GM21576 (cell line): Measurements from ENCODE around the gene RMI2.

ENCODE experiments used
- ATAC-seq: cut with Tn5 transposase; IDR thresholded peaks from one replicate; pipeline ENCODE4 v1.9.1; 2021; ENCODE audit warnings: mild to moderate bottlenecking, moderate library complexity; ENCODE audit not compliant: unreplicated experiment

The RMI2 gene

DNA sequence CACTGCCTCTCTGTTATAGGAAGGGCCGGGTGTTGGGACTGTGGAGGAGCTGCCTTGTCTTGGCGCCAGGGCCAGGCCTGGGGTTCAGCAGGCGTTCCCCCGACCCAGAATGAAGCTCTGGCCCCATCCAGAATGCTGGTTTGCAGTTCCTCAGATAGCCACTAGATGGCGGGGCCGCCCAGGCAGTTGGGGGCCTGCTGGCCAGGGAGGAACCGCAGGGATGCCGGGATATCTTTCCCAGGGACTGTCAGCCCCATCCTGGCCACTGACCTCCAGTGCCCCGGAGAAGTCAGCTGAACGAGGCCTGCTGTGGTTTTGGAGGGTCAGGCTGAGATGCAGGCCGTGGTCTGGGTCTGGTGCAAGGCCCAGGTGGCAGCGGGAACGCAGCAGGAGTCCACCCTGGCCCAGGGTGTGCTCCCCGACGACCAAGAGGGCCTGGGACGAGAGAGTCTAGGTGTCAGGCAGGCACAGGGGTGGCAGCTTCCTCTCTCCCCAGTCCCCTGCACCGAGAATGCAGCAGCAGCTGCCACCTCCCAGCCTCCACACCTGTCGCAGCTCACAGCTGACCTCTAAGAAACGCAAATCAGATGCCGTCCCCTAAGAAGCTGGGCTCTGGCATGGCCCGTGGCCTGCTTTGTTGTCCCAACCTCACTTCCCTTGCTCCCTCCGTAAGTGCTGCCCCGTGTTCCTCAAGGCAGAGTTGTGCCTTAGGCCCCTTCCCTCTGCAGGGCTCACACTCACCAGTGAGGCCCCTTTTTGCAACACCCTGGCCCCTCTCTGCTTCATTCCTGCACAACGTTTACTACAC is 51.2 kb downstream of the RMI2 start:
- ATAC-seq, result no peak

DNA sequence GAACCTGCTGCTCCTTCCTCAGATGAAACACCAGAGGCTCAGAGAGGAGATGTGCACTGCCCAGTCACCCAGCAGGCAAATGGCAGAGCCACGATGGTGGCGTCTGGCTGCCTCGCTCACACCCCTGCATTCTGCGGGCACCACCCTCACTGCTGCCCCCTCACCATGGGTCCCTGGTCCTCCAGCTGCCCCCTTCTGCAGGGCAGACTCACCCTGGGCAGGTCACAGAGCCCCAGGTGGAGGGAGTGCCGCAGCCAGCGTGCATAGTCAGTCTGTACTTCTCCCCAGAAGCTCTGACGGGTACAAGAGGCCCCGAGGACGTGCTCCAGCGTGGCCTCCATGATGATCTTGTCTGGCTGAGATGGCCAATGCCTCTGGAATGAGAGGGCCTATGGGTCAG is 52.9 kb downstream of the RMI2 start:
- no peak for ATAC-seq

DNA sequence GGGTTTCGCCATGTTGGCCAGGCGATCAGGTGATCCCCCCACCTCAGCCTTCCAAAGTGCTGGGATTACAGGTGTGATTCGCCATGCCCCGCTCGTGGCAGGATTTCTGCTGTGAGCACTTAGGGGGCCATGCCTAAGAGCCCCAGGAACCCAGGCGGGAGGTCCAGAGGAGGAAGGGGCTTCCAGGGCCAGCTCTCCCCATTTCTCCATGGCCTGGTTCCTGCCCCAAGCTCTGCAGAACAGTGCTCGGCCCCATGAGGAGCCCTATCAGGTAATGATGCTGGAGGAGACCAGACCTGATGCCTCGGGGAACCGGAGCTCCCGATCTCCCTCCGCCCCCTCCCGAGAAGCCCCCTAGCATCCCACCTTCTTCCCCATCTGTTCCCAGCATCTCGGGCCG is 53.6 kb downstream of the RMI2 start:
- no peak for ATAC-seq

DNA sequence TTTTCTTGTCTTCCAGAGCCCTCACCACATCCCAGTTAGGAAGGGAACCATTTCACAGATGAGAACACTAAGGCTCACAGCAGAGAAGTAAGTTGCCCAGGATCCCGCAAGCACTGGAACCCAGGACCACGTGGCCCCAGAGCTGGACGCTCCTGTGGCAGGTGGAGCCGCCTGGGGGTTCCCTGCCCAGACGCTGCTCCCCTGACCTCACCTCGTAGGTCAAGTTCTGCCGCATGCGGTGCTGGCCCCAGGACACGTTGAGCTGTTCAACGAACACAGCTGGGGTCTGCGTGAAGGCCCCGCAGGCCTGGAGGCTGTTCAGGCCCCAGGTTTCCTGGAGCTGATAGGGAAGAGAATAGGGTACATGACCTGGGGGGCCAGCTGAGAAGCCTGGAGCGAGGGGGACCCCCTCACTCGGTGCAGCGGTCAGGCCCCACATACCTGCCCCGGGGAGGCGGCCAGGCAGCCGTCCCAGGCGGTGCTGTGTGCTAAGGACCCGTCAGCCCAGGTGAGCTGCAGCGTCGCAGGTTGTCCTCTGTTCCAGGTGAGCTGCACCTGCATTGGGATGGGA is 54.1 kb downstream of the RMI2 start:
- no peak for ATAC-seq

DNA sequence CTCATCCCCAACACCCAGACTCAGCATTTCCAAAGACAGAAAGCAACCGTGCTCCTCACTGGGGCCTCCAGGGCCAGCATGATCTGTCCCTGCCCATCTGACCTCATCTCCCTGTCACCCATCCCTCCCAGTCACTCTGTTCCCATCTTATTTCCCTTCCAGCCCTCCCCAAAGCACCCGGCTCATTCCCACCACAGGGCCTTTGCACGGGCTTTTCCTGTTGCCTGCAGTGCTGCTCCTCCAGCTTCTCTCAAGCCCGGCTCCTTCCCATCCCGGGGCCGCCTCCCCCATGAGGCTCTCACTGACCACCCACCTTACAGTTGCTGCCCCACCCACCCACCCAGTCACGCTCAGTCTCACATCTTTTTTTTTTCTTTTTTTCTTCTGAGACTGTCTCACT is 54.8 kb downstream of the RMI2 start:
- ATAC-seq, result no peak
